GM12872 (cell line): ENCODE measurements around the gene GRIK4.

Experiments
- TF ChIP-seq, protein P1 (sequence below): IDR thresholded peaks from 3 replicates; pipeline ENCODE4 v1.5.1; 2011; ENCODE audit warnings: low read depth, mild to moderate bottlenecking, low read length, moderate library complexity; ENCODE audit not compliant: insufficient read depth

Gene GRIK4, protein sequence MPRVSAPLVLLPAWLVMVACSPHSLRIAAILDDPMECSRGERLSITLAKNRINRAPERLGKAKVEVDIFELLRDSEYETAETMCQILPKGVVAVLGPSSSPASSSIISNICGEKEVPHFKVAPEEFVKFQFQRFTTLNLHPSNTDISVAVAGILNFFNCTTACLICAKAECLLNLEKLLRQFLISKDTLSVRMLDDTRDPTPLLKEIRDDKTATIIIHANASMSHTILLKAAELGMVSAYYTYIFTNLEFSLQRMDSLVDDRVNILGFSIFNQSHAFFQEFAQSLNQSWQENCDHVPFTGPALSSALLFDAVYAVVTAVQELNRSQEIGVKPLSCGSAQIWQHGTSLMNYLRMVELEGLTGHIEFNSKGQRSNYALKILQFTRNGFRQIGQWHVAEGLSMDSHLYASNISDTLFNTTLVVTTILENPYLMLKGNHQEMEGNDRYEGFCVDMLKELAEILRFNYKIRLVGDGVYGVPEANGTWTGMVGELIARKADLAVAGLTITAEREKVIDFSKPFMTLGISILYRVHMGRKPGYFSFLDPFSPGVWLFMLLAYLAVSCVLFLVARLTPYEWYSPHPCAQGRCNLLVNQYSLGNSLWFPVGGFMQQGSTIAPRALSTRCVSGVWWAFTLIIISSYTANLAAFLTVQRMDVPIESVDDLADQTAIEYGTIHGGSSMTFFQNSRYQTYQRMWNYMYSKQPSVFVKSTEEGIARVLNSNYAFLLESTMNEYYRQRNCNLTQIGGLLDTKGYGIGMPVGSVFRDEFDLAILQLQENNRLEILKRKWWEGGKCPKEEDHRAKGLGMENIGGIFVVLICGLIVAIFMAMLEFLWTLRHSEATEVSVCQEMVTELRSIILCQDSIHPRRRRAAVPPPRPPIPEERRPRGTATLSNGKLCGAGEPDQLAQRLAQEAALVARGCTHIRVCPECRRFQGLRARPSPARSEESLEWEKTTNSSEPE

DNA sequence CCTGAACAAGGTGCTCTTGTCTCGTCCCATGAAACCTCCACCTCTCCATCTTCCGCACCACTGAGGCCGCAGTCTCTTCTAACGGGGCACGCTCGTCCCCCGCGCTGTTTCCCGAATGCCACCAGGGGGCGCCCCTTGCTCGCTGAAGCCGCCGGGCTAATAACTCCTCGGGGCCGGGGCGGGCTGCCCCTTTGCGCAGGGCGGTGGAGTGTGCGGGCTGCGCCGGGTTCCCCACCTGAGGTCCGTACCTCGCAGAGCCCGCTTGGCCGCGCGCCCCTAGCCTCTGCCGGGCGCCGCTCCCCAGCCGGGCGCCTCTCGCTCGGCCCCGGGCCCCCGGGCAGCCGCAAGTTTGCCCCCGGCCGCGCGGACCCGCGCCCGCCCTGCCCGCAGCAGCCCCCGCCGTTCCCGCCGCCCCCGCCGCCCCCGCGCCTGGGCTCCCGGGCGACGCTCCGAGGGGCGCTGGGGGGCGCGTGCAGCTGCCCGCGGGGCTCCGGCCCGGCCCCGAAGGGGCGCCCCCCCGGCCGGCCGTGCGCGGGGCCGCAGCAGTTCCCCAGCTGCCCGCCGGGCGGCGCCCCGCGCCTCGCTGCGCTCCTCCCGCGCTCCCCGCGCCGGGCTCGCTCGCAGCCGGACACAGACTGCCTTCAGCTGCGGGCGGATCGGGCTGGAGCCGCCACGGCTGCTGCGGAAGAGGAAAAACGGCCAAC is at the start of gene GRIK4:
TSS of gene GRIK4 (plus strand) at position 633 of the 704 bp plus-strand sequence. CDS start 148,571 bp downstream, outside the sequence.
- TF ChIP-seq, protein P1, sequence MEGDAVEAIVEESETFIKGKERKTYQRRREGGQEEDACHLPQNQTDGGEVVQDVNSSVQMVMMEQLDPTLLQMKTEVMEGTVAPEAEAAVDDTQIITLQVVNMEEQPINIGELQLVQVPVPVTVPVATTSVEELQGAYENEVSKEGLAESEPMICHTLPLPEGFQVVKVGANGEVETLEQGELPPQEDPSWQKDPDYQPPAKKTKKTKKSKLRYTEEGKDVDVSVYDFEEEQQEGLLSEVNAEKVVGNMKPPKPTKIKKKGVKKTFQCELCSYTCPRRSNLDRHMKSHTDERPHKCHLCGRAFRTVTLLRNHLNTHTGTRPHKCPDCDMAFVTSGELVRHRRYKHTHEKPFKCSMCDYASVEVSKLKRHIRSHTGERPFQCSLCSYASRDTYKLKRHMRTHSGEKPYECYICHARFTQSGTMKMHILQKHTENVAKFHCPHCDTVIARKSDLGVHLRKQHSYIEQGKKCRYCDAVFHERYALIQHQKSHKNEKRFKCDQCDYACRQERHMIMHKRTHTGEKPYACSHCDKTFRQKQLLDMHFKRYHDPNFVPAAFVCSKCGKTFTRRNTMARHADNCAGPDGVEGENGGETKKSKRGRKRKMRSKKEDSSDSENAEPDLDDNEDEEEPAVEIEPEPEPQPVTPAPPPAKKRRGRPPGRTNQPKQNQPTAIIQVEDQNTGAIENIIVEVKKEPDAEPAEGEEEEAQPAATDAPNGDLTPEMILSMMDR = peak; percentile 82

DNA sequence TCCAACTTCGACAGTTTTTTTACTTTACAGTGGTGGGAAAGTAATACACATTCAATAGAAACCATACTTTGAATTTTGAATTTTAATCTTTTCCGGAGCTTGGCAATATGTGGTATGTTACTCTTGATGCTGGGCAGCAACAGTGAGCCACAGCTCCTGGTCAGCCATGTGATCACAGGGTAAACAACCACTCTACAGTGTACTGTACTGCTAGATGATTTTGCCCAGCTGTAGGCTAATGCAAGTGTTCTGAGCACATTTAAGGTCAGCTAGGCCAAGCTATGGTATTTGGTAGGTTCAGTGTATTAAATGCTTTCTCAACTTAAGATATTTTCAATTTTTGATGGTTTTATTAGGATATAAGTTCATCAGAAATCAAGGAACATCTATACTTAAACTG is 48.7 kb upstream of the GRIK4 start:
- TF ChIP-seq, protein P1 = no peak

DNA sequence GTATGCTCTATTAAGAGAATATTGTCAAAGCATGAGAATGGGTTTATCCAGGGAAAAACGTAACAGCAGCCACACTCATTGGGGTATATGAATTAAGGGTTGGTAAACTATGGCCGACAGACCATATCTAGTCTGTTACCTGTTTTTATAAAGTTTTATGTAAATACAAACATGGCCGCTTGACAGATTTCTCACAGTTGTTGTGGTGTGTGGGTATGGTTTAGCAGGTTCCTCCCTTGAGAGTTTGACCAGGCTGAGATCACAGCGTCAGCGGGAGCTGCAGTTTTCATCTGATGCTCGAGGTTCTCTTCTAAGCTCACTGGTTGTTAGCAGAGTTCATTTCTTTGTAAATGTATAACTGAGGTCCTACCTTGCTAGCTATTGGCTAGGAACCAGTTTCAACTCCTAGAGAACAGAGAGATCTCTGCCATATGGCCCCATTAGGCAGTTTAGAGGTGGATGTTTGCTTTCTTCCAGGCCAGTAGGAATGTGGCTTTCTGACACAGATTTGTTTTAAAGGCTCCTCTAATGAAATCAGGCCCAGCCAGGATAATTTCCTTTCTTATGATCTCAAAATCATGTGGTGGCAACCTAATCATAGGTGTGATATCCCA is 45.5 kb upstream of the GRIK4 start:
- TF ChIP-seq, protein P1 = no peak

DNA sequence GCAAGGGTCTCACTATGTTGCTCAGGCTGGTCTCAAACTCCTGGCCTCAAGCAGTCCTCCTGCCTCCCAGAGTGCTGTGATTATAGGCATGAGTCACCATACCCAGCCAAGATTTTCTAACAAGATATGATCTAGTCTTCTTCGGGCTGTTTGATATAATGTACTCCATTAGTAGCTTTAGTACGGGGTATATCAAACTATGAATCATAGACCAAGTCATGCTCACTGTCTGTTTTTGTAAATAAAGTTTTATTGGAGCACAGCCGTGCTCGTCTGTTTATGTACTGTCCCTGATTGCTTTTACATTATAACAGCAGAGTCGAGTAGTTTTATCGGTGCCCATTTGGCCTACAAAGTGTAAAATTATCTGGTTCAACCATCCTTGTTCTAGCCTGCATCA is 43.9 kb upstream of the GRIK4 start:
- TF ChIP-seq, protein P1 = no peak

DNA sequence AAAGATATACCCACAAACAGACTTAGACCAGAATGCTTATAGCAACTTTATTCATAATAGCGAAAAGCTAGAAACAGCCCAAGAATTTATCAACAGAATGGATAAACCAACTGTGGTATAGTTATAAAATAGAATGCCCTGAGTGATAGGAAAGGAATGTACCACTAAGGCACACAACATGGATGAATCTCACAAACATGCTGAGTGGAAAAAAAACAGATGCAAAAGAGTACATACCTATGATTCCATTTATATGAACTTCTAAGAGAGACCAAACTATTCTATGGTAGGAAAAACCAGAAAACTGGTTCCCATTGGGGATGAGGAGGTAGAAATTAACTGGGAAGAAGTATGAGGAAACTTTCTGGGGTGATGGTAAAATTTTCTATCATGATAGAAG is 40.4 kb upstream of the GRIK4 start:
- TF ChIP-seq, protein P1 = no peak

DNA sequence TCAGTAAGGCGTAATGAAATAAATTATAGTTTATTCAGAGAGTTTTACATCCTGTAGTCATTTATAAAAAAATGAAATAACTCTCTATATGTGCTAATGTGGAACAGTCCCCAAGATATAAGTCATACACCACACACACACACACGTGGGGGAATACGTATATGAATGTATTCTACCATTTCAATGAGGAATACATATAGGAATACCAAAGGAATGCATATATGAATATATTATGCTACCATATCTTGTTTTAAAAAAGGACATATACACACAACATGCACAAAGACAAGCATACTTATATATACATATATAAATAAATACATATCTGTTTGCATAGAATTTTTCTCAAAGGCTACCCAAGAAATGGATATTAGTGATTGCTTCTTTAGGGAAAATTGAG is 39.6 kb upstream of the GRIK4 start:
- TF ChIP-seq, protein P1 = no peak

DNA sequence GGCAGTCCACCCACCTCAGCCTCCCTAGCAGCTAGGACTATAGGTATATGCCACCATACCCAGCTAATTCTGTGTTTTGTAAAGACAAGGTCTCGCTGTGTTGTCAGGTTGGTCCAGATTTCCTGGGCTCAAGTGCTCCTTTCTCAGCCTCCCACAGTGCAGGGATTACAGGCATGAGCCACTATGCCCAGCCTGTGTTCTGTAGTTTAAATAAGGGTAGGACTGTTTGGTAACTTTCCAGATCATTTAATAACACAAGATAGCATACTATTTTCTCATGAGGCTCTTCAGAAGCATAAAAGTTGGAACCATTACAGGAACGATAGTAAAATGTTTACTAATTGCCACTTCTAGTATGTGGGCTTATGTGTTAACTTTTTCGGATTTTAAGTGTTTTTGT is 38.0 kb upstream of the GRIK4 start:
- TF ChIP-seq, protein P1 = no peak
